HL-60/S4 treated with retinoic acid at 250 ng/mL for 4 days and 3 days (cell line): ENCODE results near the gene OLFML1.

Experiments used
- in situ Hi-C: fragments of 300-500 bp; cut with MboI; formaldehyde crosslinking; loops from 2 replicates; pipeline ENCODE4 v1.7.0; 2022; ENCODE audit warnings: low sequenced_read_pairs

OLFML1 gene

DNA sequence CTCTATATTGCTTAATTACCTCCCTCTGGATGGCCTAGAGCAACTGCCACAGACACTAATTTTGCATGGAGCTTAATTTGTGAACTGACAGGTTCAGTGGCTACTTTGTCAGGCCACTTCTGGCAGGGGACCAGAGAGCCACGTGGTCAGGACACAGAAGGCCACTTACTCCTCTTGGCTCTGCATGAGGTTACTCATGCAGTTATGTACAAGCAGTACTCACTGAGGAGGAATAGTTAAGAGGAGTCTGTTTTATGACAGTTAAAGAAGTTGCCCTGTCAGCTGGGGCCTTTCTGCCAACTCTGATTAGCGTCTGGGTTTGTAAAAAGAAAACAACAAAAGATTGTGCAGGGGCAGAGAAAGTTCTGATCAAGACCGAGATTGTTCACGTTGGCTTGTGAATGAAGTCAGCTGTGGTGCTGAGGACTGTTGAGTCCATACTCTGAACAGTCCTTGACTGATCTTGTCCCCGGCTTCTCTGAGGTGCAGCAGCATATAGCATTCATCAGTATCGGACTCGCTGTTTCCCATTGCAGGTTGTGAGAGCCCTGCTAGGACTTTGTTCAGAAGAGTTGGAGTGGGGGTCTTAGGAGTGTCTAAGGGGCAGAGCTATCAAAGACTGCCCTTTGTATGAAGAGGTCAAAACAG lies 69.9 kb downstream of the OLFML1 start:
- in situ Hi-C loops = no loop called here

- in situ Hi-C loops = no loop called here
Observed at GRCh38 chr11:7558046-7558445, 72.7 kb downstream of the OLFML1 start.

- in situ Hi-C loops = no loop called here
Observed at GRCh38 chr11:7559398-7560283, 74.3 kb downstream of the OLFML1 start.
